ENCODE results near the gene GRIA1. TPM values are rescaled to one million over a fixed set of nuclear protein-coding genes. Genes with fewer than 3 reads are reported as not detected.

Gene GRIA1
- total and polyA plus RNA-seq, 2 of the 13 experiments (the other 11 are each of a cell fraction or from before 2014, with no cell fraction given), result not detected

GRCh38 chr5:153592081-153592480 lies 101.6 kb downstream of the GRIA1 start:
- no TSS peak for BruUV-seq (replicated peaks)
- Histone ChIP-seq H3K9me3 (ENCODE audit: low read length) (no peaks in the 10 kb centered on the region), H4K20me1 (ENCODE audit: insufficient read depth, low read length) (no peaks in the 10 kb centered on the region), H3K4me1 (ENCODE audit: insufficient read depth, low read length) (no peaks in the 10 kb centered on the region), H3K9ac (ENCODE audit: insufficient read depth, low read depth, low read length) (no peak overlapping the region), H3K27me3 (ENCODE audit: control insufficient read depth in 1 of 2, insufficient read depth in 2 of 2, low read length in 2 of 2) (no peaks in the 10 kb centered on the region), H3K36me3 (replicated peaks in 1 of 2; ENCODE audit: control insufficient read depth in 1 of 2, insufficient read depth in 2 of 2, low read length in 2 of 2) (no peaks in the 10 kb centered on the region), H3K79me2 (ENCODE audit: insufficient read depth, low read length) (no peaks in the 10 kb centered on the region), H3K4me2 (ENCODE audit: low read depth, low read length) (no peak overlapping the region), H3K27ac (ENCODE audit: extremely low read length, insufficient read depth, low read length) (no peak overlapping the region), H2AFZ (ENCODE audit: low read length) (no peak overlapping the region), H3K4me3 (replicated peaks in 1 of 3; ENCODE audit: insufficient read depth in 1 of 3, low read depth in 2 of 3, low read length in 3 of 3) (no peak overlapping the region)
- WGBS (ENCODE audit: low lambda C conversion rate), result 0% methylated on average over 1 of the region's 1 CpG
- TF ChIP-seq ZNF232 (CRISPR knock-in tag; IDR thresholded peaks at IDR 0.05; ENCODE audit: borderline replicate concordance), result no peak
- TF ChIP-seq JDP2 (CRISPR knock-in tag; IDR thresholded peaks at IDR 0.05; ENCODE audit: borderline replicate concordance), result no peak
- TF ChIP-seq ZNF746 (CRISPR knock-in tag; IDR thresholded peaks at IDR 0.05), result no peak
- no peak for TF ChIP-seq ZNF362 (CRISPR knock-in tag; IDR thresholded peaks at IDR 0.05; ENCODE audit: borderline replicate concordance)
- TF ChIP-seq HNRNPH1 (optimal IDR thresholded peaks at IDR 0.05; ENCODE audit: low read depth, low read length), result no peak
- TF ChIP-seq EHMT2 (IDR thresholded peaks at IDR 0.05; ENCODE audit: borderline replicate concordance, low read depth, low read length), result no peak
- no peak for TF ChIP-seq ZNF670 (CRISPR knock-in tag; IDR thresholded peaks at IDR 0.05; ENCODE audit: borderline replicate concordance)
- TF ChIP-seq HMGA1 (CRISPR knock-in tag; conservative IDR thresholded peaks at IDR 0.05), result no peak
- TF ChIP-seq SAFB2 (CRISPR knock-in tag; IDR thresholded peaks at IDR 0.05; ENCODE audit: borderline replicate concordance, low read depth), result no peak
- TF ChIP-seq SMAD1 (CRISPR knock-in tag; IDR thresholded peaks at IDR 0.05; ENCODE audit: borderline replicate concordance, low read depth), result no peak
- in situ Hi-C loops (cut with HindIII; ENCODE audit: extremely low pct_ligation_motif_present, low pct_unique_long_range_greater_than_20kb), result no loop called here
- POLR2A ChIA-PET, result no interaction called here
- CTCF ChIA-PET (ENCODE audit: low intra/inter-chr PET ratio, low total read pairs), result no interaction called here
- intact Hi-C loops (cut with micrococcal nuclease; ENCODE audit: unreplicated experiment), result no loop called here
- ATAC-seq (no peak), FAIRE-seq (no peak), DNase-seq (ENCODE audit: low spot score) (no peak)
